Liver (tissue), 9 donors: ENCODE data around the gene RAP1GAP2. TPM values are rescaled to one million over a fixed set of nuclear protein-coding genes. Genes with fewer than 3 reads are reported as not detected.

Experiments
- DNase-seq: peaks from one replicate; pipeline ENCODE4 v3.0.0-alpha.2; 2017; ENCODE audit warnings: low spot score
- H3K27ac ChIP-seq, 2 donors: one replicate each; pipeline ENCODE4 v1.7.0; 2013; ENCODE audit warnings: inconsistent platforms in 2 of 2, low read length in 2 of 2, control low read depth in 1 of 2, low read depth in 1 of 2, mild to moderate bottlenecking in 1 of 2
- H3K27me3 ChIP-seq, 4 donors: one replicate each; pipeline versions ENCODE4 v1.6.1 to v1.7.0; 2013; ENCODE audit warnings: low read length in 3 of 4, inconsistent platforms in 1 of 4, mild to moderate bottlenecking in 1 of 4, moderate library complexity in 1 of 4; ENCODE audit not compliant: control insufficient read depth in 4 of 4, insufficient read depth in 4 of 4
- H3K36me3 ChIP-seq, 4 donors: one replicate each; pipeline versions ENCODE4 v1.6.1 to v1.7.0; 2013; ENCODE audit warnings: low read length in 3 of 4, mild to moderate bottlenecking in 3 of 4, low read depth in 1 of 4, moderate library complexity in 1 of 4; ENCODE audit not compliant: control insufficient read depth in 4 of 4, insufficient read depth in 3 of 4
- H3K4me1 ChIP-seq, 4 donors: one replicate each; pipeline versions ENCODE4 v1.6.1 to v1.7.0; 2013; ENCODE audit warnings: low read length in 3 of 4, mild to moderate bottlenecking in 3 of 4, moderate library complexity in 1 of 4; ENCODE audit not compliant: control insufficient read depth in 4 of 4, insufficient read depth in 4 of 4
- H3K4me3 ChIP-seq, 3 donors: one replicate each; pipeline versions ENCODE4 v1.6.1 to v1.7.0; 2013; ENCODE audit warnings: low read length in 3 of 3, control low read depth in 1 of 3, low read depth in 1 of 3, mild to moderate bottlenecking in 1 of 3
- H3K9ac ChIP-seq, 2 donors: one replicate each; pipeline ENCODE4 v1.7.0; 2013; ENCODE audit warnings: low read length in 2 of 2, mild to moderate bottlenecking in 2 of 2, moderate library complexity in 2 of 2, control low read depth in 1 of 2, low read depth in 1 of 2
- H3K9me3 ChIP-seq, 4 donors: one replicate each; pipeline versions ENCODE4 v1.6.1 to v1.7.0; 2013; ENCODE audit warnings: low read length in 3 of 4; ENCODE audit not compliant: control insufficient read depth in 4 of 4
- CTCF ChIP-seq: fragments of 150-350 bp; IDR thresholded peaks from 2 replicates; pipeline ENCODE4 v1.5.1; 2017; ENCODE audit warnings: improper control_type of control experiment, low read depth, low read length; ENCODE audit not compliant: missing input control
- EGR1 ChIP-seq, 2 donors: IDR thresholded peaks; 2 replicates each; pipeline ENCODE4 v1.6.1; 2016 to 2018; ENCODE audit warnings: antibody characterized with exemption in 2 of 2, low read depth in 2 of 2
- FOXA1 ChIP-seq: IDR thresholded peaks from 2 replicates; pipeline ENCODE4 v1.6.1; 2016; ENCODE audit warnings: antibody characterized with exemption
- FOXA2 ChIP-seq: IDR thresholded peaks from 2 replicates; pipeline ENCODE4 v1.6.1; 2016; ENCODE audit warnings: antibody characterized with exemption
- GABPA ChIP-seq, 2 donors: IDR thresholded peaks in 1 of 2; conservative IDR thresholded peaks in 1 of 2; 2 replicates each; pipeline ENCODE4 v1.6.1; 2016; ENCODE audit warnings: antibody characterized with exemption in 2 of 2, mild to moderate bottlenecking in 1 of 2, moderate library complexity in 1 of 2
- HNF4A ChIP-seq, 2 donors: conservative IDR thresholded peaks; 2 replicates each; pipeline ENCODE4 v1.6.1; 2016; ENCODE audit warnings: antibody characterized with exemption in 2 of 2, mild to moderate bottlenecking in 2 of 2
- HNF4G ChIP-seq: IDR thresholded peaks from 2 replicates; pipeline ENCODE4 v1.6.1; 2016; ENCODE audit warnings: antibody characterized with exemption
- JUND ChIP-seq, 2 donors: IDR thresholded peaks; 2 replicates each; pipeline ENCODE4 v1.6.1; 2016; ENCODE audit warnings: antibody characterized with exemption in 2 of 2
- NR2F2 ChIP-seq: IDR thresholded peaks from 2 replicates; pipeline ENCODE4 v1.6.1; 2016; ENCODE audit warnings: antibody characterized with exemption
- RAD21 ChIP-seq, 2 donors: IDR thresholded peaks; 2 replicates each; pipeline ENCODE4 v1.6.1; 2016; ENCODE audit warnings: antibody characterized with exemption in 2 of 2, mild to moderate bottlenecking in 2 of 2
- REST ChIP-seq: IDR thresholded peaks from 2 replicates; pipeline ENCODE4 v1.6.1; 2016; ENCODE audit warnings: antibody characterized with exemption, mild to moderate bottlenecking
- RXRA ChIP-seq, 2 donors: IDR thresholded peaks; 2 replicates each; pipeline ENCODE4 v1.6.1; 2017 to 2018; ENCODE audit warnings: antibody characterized with exemption in 2 of 2, mild to moderate bottlenecking in 1 of 2
- SP1 ChIP-seq: IDR thresholded peaks from 2 replicates; pipeline ENCODE4 v1.6.1; 2018; ENCODE audit warnings: antibody characterized with exemption, mild to moderate bottlenecking
- TAF1 ChIP-seq: conservative IDR thresholded peaks from 2 replicates; pipeline ENCODE4 v1.6.1; 2016; ENCODE audit warnings: antibody characterized with exemption, mild to moderate bottlenecking
- YY1 ChIP-seq: IDR thresholded peaks from 2 replicates; pipeline ENCODE4 v1.6.1; 2016; ENCODE audit warnings: antibody characterized with exemption, mild to moderate bottlenecking
- WGBS: extraction: QIAGEN DNeasy Blood & Tissue Kit; methylation state at CpG from one replicate; pipeline ENCODE4 v1.1.7; 2013; 5-methylcytosine and 5-hydroxymethylcytosine counted together
- polyA plus RNA-seq, 2 donors: library from polyadenylated mRNA; stranded (reverse) in 1 of 2; unstranded in 1 of 2; fragments of 200-250 nt in 1 of 2; fragments of >200 nt in 1 of 2; fragmentation: Nextera tagmentation in 1 of 2; extraction: Ambion mirVana in 1 of 2; gene quantifications; one replicate each; pipeline versions ENCODE4 v1.2.1 to v1.2.3, GENCODE V29; 2013 to 2015
- total RNA-seq, 2 donors: library from RNA; depleted of rRNA; stranded (reverse); fragments of >200 nt; gene quantifications; one replicate each; pipeline ENCODE4 v1.2.3, GENCODE V29; 2014
- TF ChIP-seq, protein P1 (sequence below): IDR thresholded peaks from 2 replicates; pipeline ENCODE4 v1.6.1; 2016; ENCODE audit warnings: antibody characterized with exemption
- TF ChIP-seq, protein P2 (sequence below): IDR thresholded peaks from 2 replicates; pipeline ENCODE4 v1.6.1; 2016; ENCODE audit warnings: antibody characterized with exemption
- donor health status: healthy.
- donor health status: healthy.
- donor health status: healthy.
- donor health status: healthy.
- donor health status: healthy.

RAP1GAP2 gene
- total and polyA plus RNA-seq, 4 donors = 0.56 to 1.7 (median 1.1) TPM

DNA sequence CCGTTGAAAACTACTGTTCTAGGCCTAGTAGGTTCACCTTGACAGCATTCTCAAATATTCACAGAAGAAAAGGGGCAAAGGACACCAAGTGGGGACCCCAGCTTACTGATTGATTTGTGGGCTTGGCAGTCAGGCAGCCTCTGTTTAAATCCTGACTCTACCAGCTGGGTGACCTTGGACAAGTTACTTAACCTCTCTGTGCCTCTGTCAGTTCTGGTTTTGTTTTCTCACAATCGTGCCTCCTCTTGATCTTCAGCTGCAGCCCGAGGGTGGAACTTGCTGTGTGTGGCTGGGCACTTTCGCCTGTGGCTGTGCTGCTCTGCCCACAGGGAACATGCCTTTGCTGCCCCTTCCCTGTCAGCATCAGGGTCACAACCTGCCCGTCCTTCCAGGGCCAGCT, 17.8 kb downstream of the RAP1GAP2 start:
- peaks cover 0 to 2% (median 0%) of the 10 kb centered on the region in 4 donors for H3K4me1 ChIP-seq
- DNase-seq = no peak
- TF ChIP-seq NR2F2 (no peak), CTCF (no peak), RAD21 (IDR thresholded peaks at IDR 0.05) (no peak), EGR1 (IDR thresholded peaks at IDR 0.05; ENCODE audit: low read depth in 2 of 2) (no peak), YY1 (no peak), RXRA (IDR thresholded peaks at IDR 0.05) (no peak), HNF4G (no peak), FOXA2 (no peak), SP1 (no peak), HNF4A (conservative IDR thresholded peaks at IDR 0.05) (no peak), TAF1 (no peak), GABPA (IDR thresholded peaks at IDR 0.05 in 1 of 2, conservative IDR thresholded peaks at IDR 0.05 in 1 of 2) (no peak), REST (no peak), JUND (IDR thresholded peaks at IDR 0.05) (no peak), FOXA1 (no peak)
- TF ChIP-seq, protein P1, sequence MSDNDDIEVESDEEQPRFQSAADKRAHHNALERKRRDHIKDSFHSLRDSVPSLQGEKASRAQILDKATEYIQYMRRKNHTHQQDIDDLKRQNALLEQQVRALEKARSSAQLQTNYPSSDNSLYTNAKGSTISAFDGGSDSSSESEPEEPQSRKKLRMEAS = no peak
- TF ChIP-seq, protein P2, sequence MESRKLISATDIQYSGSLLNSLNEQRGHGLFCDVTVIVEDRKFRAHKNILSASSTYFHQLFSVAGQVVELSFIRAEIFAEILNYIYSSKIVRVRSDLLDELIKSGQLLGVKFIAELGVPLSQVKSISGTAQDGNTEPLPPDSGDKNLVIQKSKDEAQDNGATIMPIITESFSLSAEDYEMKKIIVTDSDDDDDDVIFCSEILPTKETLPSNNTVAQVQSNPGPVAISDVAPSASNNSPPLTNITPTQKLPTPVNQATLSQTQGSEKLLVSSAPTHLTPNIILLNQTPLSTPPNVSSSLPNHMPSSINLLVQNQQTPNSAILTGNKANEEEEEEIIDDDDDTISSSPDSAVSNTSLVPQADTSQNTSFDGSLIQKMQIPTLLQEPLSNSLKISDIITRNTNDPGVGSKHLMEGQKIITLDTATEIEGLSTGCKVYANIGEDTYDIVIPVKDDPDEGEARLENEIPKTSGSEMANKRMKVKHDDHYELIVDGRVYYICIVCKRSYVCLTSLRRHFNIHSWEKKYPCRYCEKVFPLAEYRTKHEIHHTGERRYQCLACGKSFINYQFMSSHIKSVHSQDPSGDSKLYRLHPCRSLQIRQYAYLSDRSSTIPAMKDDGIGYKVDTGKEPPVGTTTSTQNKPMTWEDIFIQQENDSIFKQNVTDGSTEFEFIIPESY = no peak
- peaks cover 0 to 3% (median 0%) of the 10 kb centered on the region in 4 donors for H3K27me3 ChIP-seq
- no peak overlapping the region for H3K4me3 ChIP-seq
- no peak overlapping the region for H3K27ac ChIP-seq
- H3K9ac ChIP-seq = no peak overlapping the region
- H3K9me3 ChIP-seq = no peaks in the 10 kb centered on the region
- no peaks in the 10 kb centered on the region for H3K36me3 ChIP-seq
- WGBS = 61% methylated on average over 5 of the region's 5 CpGs
